GM18951 (cell line): ENCODE results near the gene OGA.

Experiments
- POLR2A ChIP-seq: IDR thresholded peaks from 4 replicates; pipeline ENCODE4 v1.6.1; 2011; ENCODE audit warnings: mild to moderate bottlenecking; ENCODE audit not compliant: insufficient read length, insufficient read depth; ENCODE audit errors: extremely low read depth
- in situ Hi-C: fragments of 300-500 bp; cut with MboI; formaldehyde crosslinking; loops from one replicate; pipeline ENCODE4 v1.12.0; 2022; ENCODE audit warnings: low sequenced_read_pairs, mixed read lengths, inconsistent platforms; ENCODE audit not compliant: unreplicated experiment

OGA gene

GRCh38 chr10:101829561-101830315 is 11.5 kb upstream of the OGA start:
- in situ Hi-C loops = loop anchor here (5.0 kb wide), 1 partner anchor 183 kb away; no protein-coding TSS in a partner anchor
- no peak for TF ChIP-seq POLR2A

GRCh38 chr10:101828766-101829551 is 10.7 kb upstream of the OGA start:
- TF ChIP-seq POLR2A = no peak
- in situ Hi-C loops = no loop called here

- TF ChIP-seq POLR2A = no peak
- in situ Hi-C loops = no loop called here
Observed at GRCh38 chr10:101827919-101828600, 9.8 kb upstream of the OGA start.

- in situ Hi-C loops = no loop called here
- TF ChIP-seq POLR2A = no peak
Observed at GRCh38 chr10:101826852-101827434, 8.7 kb upstream of the OGA start.

- no peak for TF ChIP-seq POLR2A
- in situ Hi-C loops = no loop called here
Observed at GRCh38 chr10:101824736-101825135, 6.5 kb upstream of the OGA start.

GRCh38 chr10:101818872-101819633 is 809 bp upstream of the OGA start:
- in situ Hi-C loops = no loop called here
- no peak for TF ChIP-seq POLR2A

- in situ Hi-C loops = no loop called here
- no peak for TF ChIP-seq POLR2A
Observed at GRCh38 chr10:101817337-101818118, 716 bp downstream of the OGA start.

- no peak for TF ChIP-seq POLR2A
- in situ Hi-C loops = no loop called here
Observed at GRCh38 chr10:101816913-101817336, 1.3 kb downstream of the OGA start.

GRCh38 chr10:101816376-101816775 is 1.9 kb downstream of the OGA start:
- no peak for TF ChIP-seq POLR2A
- in situ Hi-C loops = no loop called here

GRCh38 chr10:101814466-101815071 is 3.7 kb downstream of the OGA start:
- in situ Hi-C loops = no loop called here
- no peak for TF ChIP-seq POLR2A

- in situ Hi-C loops = no loop called here
- TF ChIP-seq POLR2A = no peak
Observed at GRCh38 chr10:101812606-101813005, 5.6 kb downstream of the OGA start.
